Measurements from ENCODE around the gene TYR. TPM values are rescaled to one million over a fixed set of nuclear protein-coding genes. Genes with fewer than 3 reads are reported as not detected.
A peak's percentile ranks its signal among the peaks of the same experiment; 100 is the strongest.
"Not testable (repeated sequence)": the region's sequence is repeated elsewhere in the genome, so short reads cannot be mapped to it uniquely, and the experiment has no call there.

Gene TYR
- total RNA-seq, 1 experiment from 2014 or later = not detected

DNA sequence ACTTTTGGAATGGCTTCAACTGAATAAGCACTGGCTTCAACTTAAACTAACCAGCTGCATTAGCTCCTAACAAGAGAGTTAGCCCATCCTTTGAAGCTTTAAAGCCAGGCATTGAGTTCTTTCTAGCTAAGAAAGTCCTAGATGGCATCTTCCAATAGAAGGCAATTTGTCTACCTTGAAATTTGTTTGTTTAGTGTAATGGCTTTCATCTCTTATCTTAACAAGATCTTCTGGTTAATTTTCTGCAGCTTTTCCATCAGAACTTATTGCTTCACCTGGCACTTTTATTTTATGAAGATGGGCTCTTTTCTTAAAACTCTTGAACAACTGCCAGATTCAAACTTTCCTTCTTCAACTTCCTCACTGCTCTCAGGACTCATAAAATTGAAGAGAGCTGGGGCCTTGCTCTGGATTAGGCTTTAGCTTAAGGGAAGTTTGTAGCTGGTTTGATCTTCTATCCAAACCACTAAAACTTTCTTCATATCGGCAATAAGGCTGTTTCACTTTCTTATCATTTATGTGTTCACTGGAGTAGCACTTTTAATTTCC, 94.9 kb downstream of the TYR start:
- peak; percentile 78 for DNase-seq (ENCODE audit: low spot score)

DNA sequence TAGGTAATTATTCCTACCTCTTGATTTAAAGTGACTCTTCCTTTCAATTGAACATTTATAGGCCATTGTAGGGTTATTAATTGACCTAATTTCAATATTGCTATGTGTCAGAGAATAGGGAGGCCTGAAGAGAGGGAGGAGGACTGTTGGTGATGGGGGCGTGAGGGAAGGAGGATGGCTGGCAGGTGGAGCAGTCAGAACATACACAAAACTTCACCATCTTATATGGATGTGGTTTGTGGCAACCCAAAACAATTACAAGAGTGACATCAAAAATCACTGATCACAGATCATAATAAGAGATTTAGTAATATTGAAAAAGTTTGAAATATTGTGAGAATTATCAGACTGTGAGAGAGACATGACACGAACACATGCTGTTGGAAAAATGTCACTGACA, 95.5 kb downstream of the TYR start:
- not testable (repeated sequence) for DNase-seq (ENCODE audit: low spot score)

GRCh38 chr11:89275966-89276365, 98.3 kb downstream of the TYR start:
- no peak for DNase-seq (ENCODE audit: low spot score)

GRCh38 chr11:89279176-89279575, 101.5 kb downstream of the TYR start:
- peak; percentile 10 for DNase-seq (ENCODE audit: low spot score)

GRCh38 chr11:89281032-89281677, 103.5 kb downstream of the TYR start:
- DNase-seq (ENCODE audit: low spot score) = peak; percentile 21

DNA sequence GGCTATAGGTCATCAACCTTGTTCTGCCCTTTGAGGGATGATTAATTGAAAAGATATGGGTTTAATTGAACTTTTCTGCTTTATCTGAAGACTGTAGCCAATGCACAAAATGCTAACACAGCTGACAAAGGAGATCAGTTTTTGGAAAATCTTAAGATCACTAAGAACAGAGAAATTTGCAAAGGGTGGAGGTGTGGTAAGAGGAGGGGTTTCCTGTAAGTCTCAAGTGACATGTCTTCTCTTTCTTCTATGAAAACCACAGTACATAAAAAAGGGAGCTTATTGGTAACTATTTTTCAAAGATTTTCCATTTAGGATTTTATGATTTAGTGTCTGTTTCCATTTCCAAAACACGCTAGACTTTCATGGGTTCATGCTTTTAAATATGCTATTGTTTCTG, 108.9 kb downstream of the TYR start:
- not testable (repeated sequence) for DNase-seq (ENCODE audit: low spot score)

DNA sequence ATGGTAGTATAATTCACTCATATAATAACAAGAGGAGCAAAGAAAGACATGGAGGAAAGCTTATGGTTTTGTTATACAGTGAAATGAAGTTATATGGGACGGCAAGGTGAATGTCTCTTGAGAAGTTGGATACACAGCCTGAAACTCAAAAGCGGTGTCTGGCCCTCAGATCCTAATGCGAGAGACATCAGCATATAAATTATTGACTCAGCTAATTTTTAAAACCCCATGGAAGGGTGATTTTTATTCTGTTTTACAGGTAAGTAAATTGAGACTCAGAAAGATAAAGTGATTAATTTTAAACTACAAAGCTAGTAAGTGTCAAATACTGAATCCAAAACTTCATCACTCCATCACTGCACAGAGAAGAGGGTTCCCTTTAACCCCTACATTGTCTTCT, 110.3 kb downstream of the TYR start:
- DNase-seq (ENCODE audit: low spot score) = not testable (repeated sequence)

DNA sequence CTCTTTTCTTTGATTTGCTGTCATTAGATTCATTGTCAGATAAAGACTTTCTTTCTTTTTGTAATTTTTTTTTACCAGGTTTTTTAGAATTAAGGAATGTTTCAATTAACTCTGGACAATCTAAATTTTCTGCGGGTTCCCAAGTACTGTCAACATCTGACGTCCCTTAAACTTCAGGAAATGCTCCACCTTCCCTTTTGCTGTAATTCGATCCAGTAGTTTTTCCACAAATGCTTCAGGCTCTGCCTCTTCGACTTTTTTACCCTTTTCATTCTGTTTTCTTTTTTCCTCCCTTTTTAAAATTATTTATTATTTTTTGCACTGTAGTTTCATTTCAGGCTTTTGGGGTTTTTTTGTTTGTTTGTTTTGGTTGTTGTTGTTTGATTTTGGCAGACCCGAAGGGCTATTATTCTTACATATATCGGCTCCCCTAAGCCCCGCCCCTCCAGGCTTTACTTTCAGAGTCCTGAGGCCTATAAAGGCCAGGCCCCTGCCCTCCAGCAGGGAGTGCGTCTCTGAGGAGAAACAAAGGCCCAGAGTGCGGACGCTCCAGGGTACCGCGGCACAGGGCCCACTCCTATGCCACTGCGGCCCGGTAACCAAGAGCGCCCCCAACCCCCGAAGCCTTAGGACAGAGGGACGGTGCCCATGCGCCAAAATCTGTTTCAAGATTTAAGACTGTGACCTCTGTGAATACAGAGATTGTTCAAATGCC, 116.4 kb downstream of the TYR start:
- no peak for DNase-seq (ENCODE audit: low spot score)

- DNase-seq (ENCODE audit: low spot score) = not testable (repeated sequence)
These were observed 117.3 kb downstream of the TYR start for GRCh38 chr11:89295023-89295422.

- DNase-seq (ENCODE audit: low spot score) = not testable (repeated sequence)
These were observed 125.4 kb downstream of the TYR start for GRCh38 chr11:89303029-89303428.

DNA sequence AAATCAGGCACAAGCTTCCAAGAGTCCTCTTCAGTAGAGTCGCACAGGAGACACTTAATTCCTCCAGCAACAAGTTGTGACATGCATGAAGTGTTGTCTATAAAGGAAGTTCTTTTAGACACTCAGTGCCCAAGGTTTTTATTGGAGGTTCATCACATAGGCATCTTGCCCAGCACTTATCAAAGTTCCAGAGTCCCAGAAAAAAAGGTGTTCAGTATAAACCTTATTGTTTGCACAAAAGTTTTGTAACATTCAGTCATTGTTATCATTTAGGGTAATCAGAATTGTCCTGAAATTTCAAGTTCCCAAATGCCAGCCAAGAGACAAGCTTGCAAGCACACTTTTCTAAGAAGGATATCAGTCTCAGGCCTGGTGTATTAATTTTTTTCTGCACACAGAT, 130.6 kb downstream of the TYR start:
- not testable (repeated sequence) for DNase-seq (ENCODE audit: low spot score)

GRCh38 chr11:89309321-89309985, 131.8 kb downstream of the TYR start:
- DNase-seq (ENCODE audit: low spot score) = not testable (repeated sequence)

DNA sequence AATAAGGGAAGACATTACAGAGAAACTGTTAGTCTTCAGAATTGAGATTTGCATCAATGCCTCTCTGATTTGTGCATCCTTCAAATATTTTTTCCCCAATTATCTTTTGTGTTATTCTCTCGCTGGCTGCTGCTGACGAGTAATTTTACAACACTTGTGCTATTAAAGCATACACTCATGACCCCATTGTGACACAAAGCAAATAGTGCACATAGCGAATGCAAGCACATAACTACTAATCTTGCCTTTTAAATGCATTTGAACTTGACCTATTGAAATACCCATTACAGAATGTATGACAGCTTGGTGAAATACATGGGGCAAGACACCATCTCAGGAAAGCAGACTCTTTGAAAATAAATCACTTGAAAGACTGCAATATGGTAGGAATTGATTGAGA, 132.9 kb downstream of the TYR start:
- not testable (repeated sequence) for DNase-seq (ENCODE audit: low spot score)

GRCh38 chr11:89321401-89321800, 143.7 kb downstream of the TYR start:
- no peak for DNase-seq (ENCODE audit: low spot score)

GRCh38 chr11:89327885-89328284, 150.2 kb downstream of the TYR start:
- DNase-seq (ENCODE audit: low spot score) = no peak

- not testable (repeated sequence) for DNase-seq (ENCODE audit: low spot score)
These were observed 154.3 kb downstream of the TYR start for GRCh38 chr11:89331940-89332339.

DNA sequence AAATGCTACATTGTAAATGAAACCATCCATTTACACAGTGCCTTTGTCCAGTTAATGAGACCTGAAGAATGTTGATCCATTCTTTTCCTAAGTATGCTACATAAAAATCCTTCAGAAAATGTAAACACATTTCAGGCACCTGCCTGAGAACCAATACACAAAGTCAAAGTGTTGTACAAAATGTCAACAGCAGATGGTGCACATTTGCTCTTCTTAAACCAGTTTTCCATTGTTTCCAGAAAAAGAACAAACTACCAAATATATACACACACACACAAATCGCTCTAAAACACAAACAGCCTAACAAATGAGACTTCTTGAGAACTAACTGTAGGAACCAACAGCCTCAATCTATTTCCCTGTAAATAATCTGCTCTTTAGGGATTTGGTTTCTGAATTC, 156.0 kb downstream of the TYR start:
- DNase-seq (ENCODE audit: low spot score) = peak; percentile 18

- peak; percentile 56 for DNase-seq (ENCODE audit: low spot score)
These were observed 159.5 kb downstream of the TYR start for GRCh38 chr11:89337100-89337650.

GRCh38 chr11:89338073-89338472, 160.4 kb downstream of the TYR start:
- DNase-seq (ENCODE audit: low spot score) = not testable (repeated sequence)

- not testable (repeated sequence) for DNase-seq (ENCODE audit: low spot score)
These were observed 162.8 kb downstream of the TYR start for GRCh38 chr11:89340450-89340849.

GRCh38 chr11:89342880-89343572, 165.4 kb downstream of the TYR start:
- not testable (repeated sequence) for DNase-seq (ENCODE audit: low spot score)
